GM19035 (cell line): Measurements from ENCODE around the gene LYZL6.

ENCODE experiments used
- ATAC-seq: cut with Tn5 transposase; IDR thresholded peaks from one replicate; pipeline ENCODE4 v1.9.1; 2021; ENCODE audit not compliant: unreplicated experiment

Gene LYZL6

GRCh38 chr17:35889241-35889640 is 54.3 kb downstream of the LYZL6 start:
- no peak for ATAC-seq
